Effector memory CD4-positive, alpha-beta T cell (primary cell): ENCODE data around the gene PTPRO.

Experiments used
- DNase-seq, 3 donors: peaks; one replicate each; pipeline ENCODE4 v3.0.0-alpha.2; 2020
- H3K27ac ChIP-seq: 2 replicates; pipeline ENCODE4 v1.7.0; 2013; ENCODE audit warnings: mild to moderate bottlenecking, low read length, moderate library complexity; ENCODE audit not compliant: insufficient read depth, poor library complexity, severe bottlenecking
- H3K27me3 ChIP-seq: replicated peaks from 2 replicates; pipeline ENCODE4 v1.7.0; 2013; ENCODE audit warnings: mild to moderate bottlenecking, low read length; ENCODE audit not compliant: insufficient read depth, control insufficient read depth, poor library complexity, severe bottlenecking
- H3K36me3 ChIP-seq: 2 replicates; pipeline ENCODE4 v1.7.0; 2013; ENCODE audit warnings: mild to moderate bottlenecking, low read length, moderate library complexity; ENCODE audit not compliant: control insufficient read depth, insufficient read depth
- H3K4me1 ChIP-seq: 2 replicates; pipeline ENCODE4 v1.7.0; 2013; ENCODE audit warnings: low read length, mild to moderate bottlenecking; ENCODE audit not compliant: control insufficient read depth, insufficient read depth, poor library complexity, severe bottlenecking
- H3K4me3 ChIP-seq: 2 replicates; pipeline ENCODE4 v1.7.0; 2013; ENCODE audit warnings: low read length, low read depth, mild to moderate bottlenecking; ENCODE audit not compliant: insufficient read depth, poor library complexity, severe bottlenecking
- H3K9me3 ChIP-seq: 2 replicates; pipeline ENCODE4 v1.7.0; 2013; ENCODE audit warnings: mild to moderate bottlenecking, low read length, moderate library complexity; ENCODE audit not compliant: control insufficient read depth

Gene PTPRO

GRCh38 chr12:15558915-15559528, 236.7 kb downstream of the PTPRO start:
- Histone ChIP-seq H3K4me3 (no peak overlapping the region), H3K9me3 (no peaks in the 10 kb centered on the region), H3K27ac (no peak overlapping the region), H3K36me3 (no peaks in the 10 kb centered on the region), H3K27me3 (no peaks in the 10 kb centered on the region), H3K4me1 (peaks cover 9% of the 10 kb centered on the region)
- DNase-seq = no peak

GRCh38 chr12:15561396-15561795, 239.1 kb downstream of the PTPRO start:
- no peak for DNase-seq
- no peaks in the 10 kb centered on the region for H3K9me3 ChIP-seq
- peaks cover 9% of the 10 kb centered on the region for H3K4me1 ChIP-seq
- no peak overlapping the region for H3K4me3 ChIP-seq
- no peaks in the 10 kb centered on the region for H3K36me3 ChIP-seq
- no peaks in the 10 kb centered on the region for H3K27me3 ChIP-seq
- peak overlapping the region; percentile 33 for H3K27ac ChIP-seq

GRCh38 chr12:15562263-15562662, 240.0 kb downstream of the PTPRO start:
- no peaks in the 10 kb centered on the region for H3K9me3 ChIP-seq
- peak overlapping the region; percentile 33 for H3K27ac ChIP-seq
- H3K27me3 ChIP-seq = no peaks in the 10 kb centered on the region
- no peak for DNase-seq
- no peak overlapping the region for H3K4me3 ChIP-seq
- peaks cover 9% of the 10 kb centered on the region for H3K4me1 ChIP-seq
- no peaks in the 10 kb centered on the region for H3K36me3 ChIP-seq

GRCh38 chr12:15563663-15564062, 241.4 kb downstream of the PTPRO start:
- Histone ChIP-seq H3K27ac (peak overlapping the region; percentile 59), H3K27me3 (no peaks in the 10 kb centered on the region), H3K4me1 (peaks cover 9% of the 10 kb centered on the region), H3K36me3 (no peaks in the 10 kb centered on the region), H3K9me3 (no peaks in the 10 kb centered on the region), H3K4me3 (peak overlapping the region; percentile 5)
- no peak for DNase-seq

GRCh38 chr12:15574353-15574752, 252.0 kb downstream of the PTPRO start:
- DNase-seq = no peak
- Histone ChIP-seq H3K27me3 (no peaks in the 10 kb centered on the region), H3K27ac (no peak overlapping the region), H3K4me1 (no peaks in the 10 kb centered on the region), H3K9me3 (no peaks in the 10 kb centered on the region), H3K4me3 (no peak overlapping the region), H3K36me3 (no peaks in the 10 kb centered on the region)

- Histone ChIP-seq H3K4me1 (no peaks in the 10 kb centered on the region), H3K36me3 (no peaks in the 10 kb centered on the region), H3K9me3 (no peaks in the 10 kb centered on the region), H3K4me3 (no peak overlapping the region), H3K27ac (no peak overlapping the region), H3K27me3 (no peaks in the 10 kb centered on the region)
- DNase-seq = no peak
Measured at GRCh38 chr12:15575671-15576541, 253.6 kb downstream of the PTPRO start.

- Histone ChIP-seq H3K4me1 (no peaks in the 10 kb centered on the region), H3K4me3 (no peak overlapping the region), H3K36me3 (no peaks in the 10 kb centered on the region), H3K9me3 (no peaks in the 10 kb centered on the region), H3K27ac (no peak overlapping the region), H3K27me3 (no peaks in the 10 kb centered on the region)
- no peak for DNase-seq
Measured at GRCh38 chr12:15580431-15580830, 258.1 kb downstream of the PTPRO start.

- no peak for DNase-seq
- Histone ChIP-seq H3K4me1 (no peaks in the 10 kb centered on the region), H3K27me3 (no peaks in the 10 kb centered on the region), H3K27ac (no peak overlapping the region), H3K4me3 (no peak overlapping the region), H3K36me3 (no peaks in the 10 kb centered on the region), H3K9me3 (no peaks in the 10 kb centered on the region)
Measured at GRCh38 chr12:15581006-15581405, 258.7 kb downstream of the PTPRO start.

GRCh38 chr12:15583804-15584203, 261.5 kb downstream of the PTPRO start:
- no peaks in the 10 kb centered on the region for H3K9me3 ChIP-seq
- no peak for DNase-seq
- H3K4me3 ChIP-seq = no peak overlapping the region
- no peaks in the 10 kb centered on the region for H3K27me3 ChIP-seq
- H3K36me3 ChIP-seq = no peaks in the 10 kb centered on the region
- no peak overlapping the region for H3K27ac ChIP-seq
- no peaks in the 10 kb centered on the region for H3K4me1 ChIP-seq

- no peaks in the 10 kb centered on the region for H3K27me3 ChIP-seq
- H3K9me3 ChIP-seq = no peaks in the 10 kb centered on the region
- DNase-seq = no peak
- no peaks in the 10 kb centered on the region for H3K36me3 ChIP-seq
- H3K4me1 ChIP-seq = no peaks in the 10 kb centered on the region
- H3K27ac ChIP-seq = no peak overlapping the region
- no peak overlapping the region for H3K4me3 ChIP-seq
Measured at GRCh38 chr12:15584366-15585041, 262.2 kb downstream of the PTPRO start.
